Activated CD8-positive, alpha-beta memory T cell treated with anti-CD3 and anti-CD28 coated beads, Interleukin-2, amount 50 U/mL, for 24 hours (primary cell): Measurements from ENCODE around the gene BTBD9.

Experiments
- DNase-seq: peaks from one replicate; pipeline ENCODE4 v3.0.0-alpha.2; 2020; ENCODE audit errors: extremely low read depth

Gene BTBD9

GRCh38 chr6:38599261-38599660 is 40.5 kb downstream of the BTBD9 start:
- no peak for DNase-seq

- no peak for DNase-seq
Observed at GRCh38 chr6:38593998-38594665, 45.6 kb downstream of the BTBD9 start.

- DNase-seq: no peak
Observed at GRCh38 chr6:38593409-38593808, 46.3 kb downstream of the BTBD9 start.

GRCh38 chr6:38591439-38591838 is 48.3 kb downstream of the BTBD9 start:
- DNase-seq: no peak

GRCh38 chr6:38589367-38589720 is 50.4 kb downstream of the BTBD9 start:
- no peak for DNase-seq

- DNase-seq: no peak
Observed at GRCh38 chr6:38588631-38589366, 50.9 kb downstream of the BTBD9 start.

GRCh38 chr6:38587766-38588362 is 51.9 kb downstream of the BTBD9 start:
- no peak for DNase-seq

- DNase-seq: no peak
Observed at GRCh38 chr6:38586992-38587391, 52.7 kb downstream of the BTBD9 start.

GRCh38 chr6:38584731-38585130 is 55.0 kb downstream of the BTBD9 start:
- DNase-seq: no peak

GRCh38 chr6:38583523-38583922 is 56.2 kb downstream of the BTBD9 start:
- DNase-seq: no peak

GRCh38 chr6:38580030-38580429 is 59.7 kb downstream of the BTBD9 start:
- DNase-seq: no peak

- DNase-seq: no peak
Observed at GRCh38 chr6:38579010-38579628, 60.6 kb downstream of the BTBD9 start.

GRCh38 chr6:38578075-38578474 is 61.7 kb downstream of the BTBD9 start:
- no peak for DNase-seq

- no peak for DNase-seq
Observed at GRCh38 chr6:38577492-38577891, 62.2 kb downstream of the BTBD9 start.

- no peak for DNase-seq
Observed at GRCh38 chr6:38573801-38574395, 65.8 kb downstream of the BTBD9 start.

- DNase-seq: no peak
Observed at GRCh38 chr6:38572186-38572813, 67.4 kb downstream of the BTBD9 start.

GRCh38 chr6:38571721-38572120 is 68.0 kb downstream of the BTBD9 start:
- DNase-seq: no peak

GRCh38 chr6:38570750-38571149 is 69.0 kb downstream of the BTBD9 start:
- DNase-seq: no peak

GRCh38 chr6:38567436-38567835 is 72.3 kb downstream of the BTBD9 start:
- DNase-seq: no peak

- DNase-seq: no peak
Observed at GRCh38 chr6:38566295-38567030, 73.3 kb downstream of the BTBD9 start.

- DNase-seq: no peak
Observed at GRCh38 chr6:38564301-38564700, 75.4 kb downstream of the BTBD9 start.
